Ishikawa (cell line): Measurements from ENCODE around the gene EXOSC1.

Experiments
- CEBPB ChIP-seq: IDR thresholded peaks from 2 replicates; pipeline ENCODE4 v1.6.1; 2012
- EGR1 ChIP-seq: IDR thresholded peaks from 2 replicates; pipeline ENCODE4 v1.6.1; 2012
- EP300 ChIP-seq: IDR thresholded peaks from 2 replicates; pipeline ENCODE4 v1.6.1; 2012; ENCODE audit warnings: borderline replicate concordance
- FOXM1 ChIP-seq: IDR thresholded peaks from 2 replicates; pipeline ENCODE4 v1.6.1; 2012; ENCODE audit warnings: low read depth, borderline replicate concordance
- TAF1 ChIP-seq: IDR thresholded peaks from 2 replicates; pipeline ENCODE4 v1.6.1; 2012; ENCODE audit warnings: low read depth, mild to moderate bottlenecking
- TEAD4 ChIP-seq: IDR thresholded peaks from 2 replicates; pipeline ENCODE4 v1.6.1; 2012
- ZBTB7A ChIP-seq: IDR thresholded peaks from 2 replicates; pipeline ENCODE4 v1.6.1; 2012; ENCODE audit warnings: low read depth
- TF ChIP-seq, protein P1 (sequence below): IDR thresholded peaks from 2 replicates; pipeline ENCODE4 v1.6.1; 2012

DNA sequence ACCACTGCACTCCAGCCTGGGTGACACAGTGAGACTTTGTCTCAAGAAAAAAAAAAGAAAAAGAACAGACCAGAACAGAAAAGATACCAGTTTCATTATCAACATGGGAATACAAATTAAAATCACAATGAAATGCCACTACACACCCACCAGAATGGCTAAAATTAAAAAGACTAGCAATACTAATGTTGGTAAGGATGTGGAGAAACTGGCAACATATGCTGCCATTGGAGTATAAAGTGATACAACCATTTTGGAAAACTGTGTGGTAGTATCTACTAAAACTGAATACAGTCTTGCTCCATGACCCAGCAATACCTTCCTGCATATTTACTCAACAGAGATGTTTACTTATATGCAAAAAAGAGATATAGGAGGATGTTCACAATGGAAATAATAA, 41.8 kb downstream of the EXOSC1 start:
- no peak for TF ChIP-seq EP300
- no peak for TF ChIP-seq ZBTB7A
- TF ChIP-seq, protein P1, sequence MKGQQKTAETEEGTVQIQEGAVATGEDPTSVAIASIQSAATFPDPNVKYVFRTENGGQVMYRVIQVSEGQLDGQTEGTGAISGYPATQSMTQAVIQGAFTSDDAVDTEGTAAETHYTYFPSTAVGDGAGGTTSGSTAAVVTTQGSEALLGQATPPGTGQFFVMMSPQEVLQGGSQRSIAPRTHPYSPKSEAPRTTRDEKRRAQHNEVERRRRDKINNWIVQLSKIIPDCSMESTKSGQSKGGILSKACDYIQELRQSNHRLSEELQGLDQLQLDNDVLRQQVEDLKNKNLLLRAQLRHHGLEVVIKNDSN, result no peak
- no peak for TF ChIP-seq TAF1
- no peak for TF ChIP-seq CEBPB
- no peak for TF ChIP-seq FOXM1
- no peak for TF ChIP-seq TEAD4
- no peak for TF ChIP-seq EGR1
